ENCODE results near the gene ASB1. TPM values are rescaled to one million over a fixed set of nuclear protein-coding genes. Genes with fewer than 3 reads are reported as not detected.

The ASB1 gene
- total and polyA plus RNA-seq, 7 donors = 3.5 to 36.0 (median 14.0) TPM

DNA sequence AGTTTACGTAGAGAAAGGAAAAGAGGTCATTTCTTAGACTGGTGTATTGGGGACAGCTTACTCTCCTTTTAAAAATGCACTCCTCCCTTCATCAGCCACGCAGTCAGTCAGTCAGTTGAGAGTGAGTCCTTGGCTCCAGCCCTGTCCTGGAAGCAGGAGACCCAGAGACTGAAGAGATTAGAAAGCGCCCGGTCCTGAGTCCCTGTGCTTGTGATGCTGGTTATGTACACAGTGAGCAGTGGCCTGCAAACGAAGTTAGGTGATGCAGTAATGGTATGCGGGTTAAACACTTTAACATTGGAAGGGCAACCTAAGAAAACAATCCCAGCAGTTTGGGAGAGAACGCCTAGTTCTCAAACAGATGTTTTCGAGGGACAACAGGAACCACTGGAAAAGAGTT, 6.3 kb upstream of the ASB1 start:
- WGBS, 2 donors = 81 to 84% methylated on average over 8 of the region's 8 CpGs
- DNase-seq = no peak
- TF ChIP-seq POLR2A (IDR thresholded peaks at IDR 0.05) (no peak), POLR2AphosphoS5 (IDR thresholded peaks at IDR 0.05) (no peak), EP300 (IDR thresholded peaks at IDR 0.05) (no peak)
- TF ChIP-seq, protein P1, sequence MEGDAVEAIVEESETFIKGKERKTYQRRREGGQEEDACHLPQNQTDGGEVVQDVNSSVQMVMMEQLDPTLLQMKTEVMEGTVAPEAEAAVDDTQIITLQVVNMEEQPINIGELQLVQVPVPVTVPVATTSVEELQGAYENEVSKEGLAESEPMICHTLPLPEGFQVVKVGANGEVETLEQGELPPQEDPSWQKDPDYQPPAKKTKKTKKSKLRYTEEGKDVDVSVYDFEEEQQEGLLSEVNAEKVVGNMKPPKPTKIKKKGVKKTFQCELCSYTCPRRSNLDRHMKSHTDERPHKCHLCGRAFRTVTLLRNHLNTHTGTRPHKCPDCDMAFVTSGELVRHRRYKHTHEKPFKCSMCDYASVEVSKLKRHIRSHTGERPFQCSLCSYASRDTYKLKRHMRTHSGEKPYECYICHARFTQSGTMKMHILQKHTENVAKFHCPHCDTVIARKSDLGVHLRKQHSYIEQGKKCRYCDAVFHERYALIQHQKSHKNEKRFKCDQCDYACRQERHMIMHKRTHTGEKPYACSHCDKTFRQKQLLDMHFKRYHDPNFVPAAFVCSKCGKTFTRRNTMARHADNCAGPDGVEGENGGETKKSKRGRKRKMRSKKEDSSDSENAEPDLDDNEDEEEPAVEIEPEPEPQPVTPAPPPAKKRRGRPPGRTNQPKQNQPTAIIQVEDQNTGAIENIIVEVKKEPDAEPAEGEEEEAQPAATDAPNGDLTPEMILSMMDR (IDR thresholded peaks at IDR 0.05) = no peak
- H3K27me3 ChIP-seq = no peaks in the 10 kb centered on the region
- peaks cover 0 to 2% (median 0%) of the 10 kb centered on the region in 4 donors for H3K4me1 ChIP-seq
- no peaks in the 10 kb centered on the region for H3K36me3 ChIP-seq
- no peak overlapping the region for H3K27ac ChIP-seq
- H3K4me3 ChIP-seq = no peak overlapping the region
- intact Hi-C loops (cut with DNase I) = no loop called here
- H3K9me3 ChIP-seq = peaks cover 0 to 4% (median 0%) of the 10 kb centered on the region in 4 donors

DNA sequence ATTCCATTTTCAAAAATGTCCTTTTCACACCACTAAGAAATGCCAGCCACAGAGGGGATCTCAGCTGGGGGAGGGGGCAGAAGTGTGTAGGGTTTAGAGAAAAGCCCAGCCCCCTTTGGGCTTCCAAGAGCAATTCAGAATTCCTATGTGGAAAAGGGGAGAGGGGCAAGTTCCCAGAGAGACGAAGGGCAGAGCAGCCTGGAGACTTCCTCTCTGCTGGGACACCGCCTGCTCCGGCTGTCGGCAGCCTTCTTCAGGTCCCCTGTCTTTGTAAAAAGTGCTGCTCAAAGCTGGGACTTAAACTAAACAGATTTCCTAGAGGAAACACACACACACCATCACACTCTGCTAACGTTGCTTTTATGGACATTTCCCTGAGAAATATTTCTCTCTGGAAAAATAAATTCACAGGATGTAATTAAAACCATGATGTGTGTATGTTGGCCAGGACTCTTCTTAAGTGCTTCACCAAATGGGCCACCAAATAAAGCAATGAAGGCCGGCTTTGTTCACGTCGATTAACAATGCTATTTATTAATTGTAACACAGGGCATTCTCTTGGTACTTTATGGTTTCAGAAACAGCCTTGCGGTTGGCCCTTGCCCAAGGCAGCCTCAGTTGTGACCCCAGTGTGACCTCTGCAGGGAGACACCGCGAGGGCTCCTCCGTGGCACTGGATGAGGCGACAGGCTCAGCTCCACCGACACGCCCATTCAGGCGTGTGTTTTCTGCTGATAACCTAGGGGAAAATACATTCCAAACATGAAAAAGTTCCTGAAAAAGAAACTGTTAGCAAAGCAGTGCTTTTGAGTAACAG, 5.6 kb upstream of the ASB1 start:
- Histone ChIP-seq H3K27me3 (no peaks in the 10 kb centered on the region), H3K36me3 (no peaks in the 10 kb centered on the region), H3K9me3 (peaks cover 0 to 2% (median 0%) of the 10 kb centered on the region in 4 donors), H3K4me1 (peaks cover 0 to 8% (median 5%) of the 10 kb centered on the region in 4 donors), H3K27ac (no peak overlapping the region), H3K4me3 (no peak overlapping the region)
- TF ChIP-seq, protein P1 (IDR thresholded peaks at IDR 0.05) = no peak
- no peak for TF ChIP-seq POLR2A (IDR thresholded peaks at IDR 0.05)
- TF ChIP-seq EP300 (IDR thresholded peaks at IDR 0.05) = no peak
- TF ChIP-seq POLR2AphosphoS5 (IDR thresholded peaks at IDR 0.05) = no peak
- no peak for DNase-seq
- intact Hi-C loops (cut with DNase I) = no loop called here
- WGBS, 2 donors = 64 to 69% methylated on average over 16 of the region's 16 CpGs

DNA sequence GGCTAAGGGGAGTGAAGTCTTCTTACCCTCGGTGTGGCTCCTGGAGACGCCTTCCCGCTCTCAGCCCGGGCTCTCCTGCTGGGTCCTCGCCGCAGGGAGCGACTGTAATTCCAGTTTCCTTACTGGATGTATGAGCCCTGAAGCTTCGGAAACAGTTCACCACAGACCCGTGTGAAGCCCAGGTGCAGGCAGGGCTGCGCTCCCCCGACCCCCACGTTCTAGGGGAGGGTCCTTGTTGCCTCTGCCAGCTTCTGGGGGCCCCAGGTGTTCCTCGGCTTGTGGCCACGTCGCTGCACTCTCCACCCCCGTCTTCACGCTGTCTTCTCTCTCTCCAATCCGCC, 5.1 kb upstream of the ASB1 start:
- no peak for TF ChIP-seq EP300 (IDR thresholded peaks at IDR 0.05)
- no peak for TF ChIP-seq POLR2A (IDR thresholded peaks at IDR 0.05)
- TF ChIP-seq, protein P1 (IDR thresholded peaks at IDR 0.05) = no peak
- no peak for TF ChIP-seq POLR2AphosphoS5 (IDR thresholded peaks at IDR 0.05)
- H3K27me3 ChIP-seq = no peaks in the 10 kb centered on the region
- no peak overlapping the region for H3K27ac ChIP-seq
- 89 to 93% methylated on average over 18 of the region's 18 CpGs for WGBS, 2 donors
- H3K4me1 ChIP-seq = peaks cover 0 to 10% (median 7%) of the 10 kb centered on the region in 4 donors
- no peaks in the 10 kb centered on the region for H3K9me3 ChIP-seq
- H3K4me3 ChIP-seq = no peak overlapping the region
- no peak for DNase-seq
- H3K36me3 ChIP-seq = no peaks in the 10 kb centered on the region
- intact Hi-C loops (cut with DNase I) = no loop called here

DNA sequence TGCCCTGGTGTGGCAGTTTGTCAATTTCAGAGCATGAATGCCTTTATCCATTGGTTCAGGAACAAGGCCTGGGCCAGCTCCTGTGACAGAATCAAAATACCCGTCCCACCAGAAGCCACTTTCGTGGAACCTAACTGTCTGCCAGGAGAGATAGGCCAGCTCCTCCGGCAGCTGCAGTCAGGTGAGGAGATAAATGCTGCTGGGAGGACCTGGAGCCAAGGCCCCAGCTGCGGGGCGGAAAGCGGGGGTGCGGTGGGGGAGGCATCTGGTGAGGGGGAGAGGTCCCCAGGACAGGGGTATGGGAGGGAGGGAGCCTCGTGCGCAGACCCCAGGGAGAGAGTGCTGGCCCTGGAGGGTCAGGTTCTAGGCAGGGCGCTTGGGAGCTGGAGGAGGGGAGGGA, 4.4 kb upstream of the ASB1 start:
- Histone ChIP-seq H3K9me3 (no peaks in the 10 kb centered on the region), H3K36me3 (no peaks in the 10 kb centered on the region), H3K27ac (no peak overlapping the region), H3K4me3 (no peak overlapping the region), H3K27me3 (no peaks in the 10 kb centered on the region), H3K4me1 (peaks cover 0 to 12% (median 7%) of the 10 kb centered on the region in 4 donors)
- intact Hi-C loops (cut with DNase I) = no loop called here
- no peak for TF ChIP-seq EP300 (IDR thresholded peaks at IDR 0.05)
- TF ChIP-seq POLR2AphosphoS5 (IDR thresholded peaks at IDR 0.05) = no peak
- TF ChIP-seq, protein P1 (IDR thresholded peaks at IDR 0.05) = no peak
- no peak for TF ChIP-seq POLR2A (IDR thresholded peaks at IDR 0.05)
- 95 to 96% methylated on average over 10 of the region's 10 CpGs for WGBS, 2 donors
- no peak for DNase-seq
